ENCODE results near the gene VAV3. TPM values are rescaled to one million over a fixed set of nuclear protein-coding genes. Genes with fewer than 3 reads are reported as not detected.

Gene VAV3, protein sequence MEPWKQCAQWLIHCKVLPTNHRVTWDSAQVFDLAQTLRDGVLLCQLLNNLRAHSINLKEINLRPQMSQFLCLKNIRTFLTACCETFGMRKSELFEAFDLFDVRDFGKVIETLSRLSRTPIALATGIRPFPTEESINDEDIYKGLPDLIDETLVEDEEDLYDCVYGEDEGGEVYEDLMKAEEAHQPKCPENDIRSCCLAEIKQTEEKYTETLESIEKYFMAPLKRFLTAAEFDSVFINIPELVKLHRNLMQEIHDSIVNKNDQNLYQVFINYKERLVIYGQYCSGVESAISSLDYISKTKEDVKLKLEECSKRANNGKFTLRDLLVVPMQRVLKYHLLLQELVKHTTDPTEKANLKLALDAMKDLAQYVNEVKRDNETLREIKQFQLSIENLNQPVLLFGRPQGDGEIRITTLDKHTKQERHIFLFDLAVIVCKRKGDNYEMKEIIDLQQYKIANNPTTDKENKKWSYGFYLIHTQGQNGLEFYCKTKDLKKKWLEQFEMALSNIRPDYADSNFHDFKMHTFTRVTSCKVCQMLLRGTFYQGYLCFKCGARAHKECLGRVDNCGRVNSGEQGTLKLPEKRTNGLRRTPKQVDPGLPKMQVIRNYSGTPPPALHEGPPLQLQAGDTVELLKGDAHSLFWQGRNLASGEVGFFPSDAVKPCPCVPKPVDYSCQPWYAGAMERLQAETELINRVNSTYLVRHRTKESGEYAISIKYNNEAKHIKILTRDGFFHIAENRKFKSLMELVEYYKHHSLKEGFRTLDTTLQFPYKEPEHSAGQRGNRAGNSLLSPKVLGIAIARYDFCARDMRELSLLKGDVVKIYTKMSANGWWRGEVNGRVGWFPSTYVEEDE
- 2.6 and 2.9 TPM in 2 replicates for total RNA-seq
- long read RNA-seq = 0 reads

DNA sequence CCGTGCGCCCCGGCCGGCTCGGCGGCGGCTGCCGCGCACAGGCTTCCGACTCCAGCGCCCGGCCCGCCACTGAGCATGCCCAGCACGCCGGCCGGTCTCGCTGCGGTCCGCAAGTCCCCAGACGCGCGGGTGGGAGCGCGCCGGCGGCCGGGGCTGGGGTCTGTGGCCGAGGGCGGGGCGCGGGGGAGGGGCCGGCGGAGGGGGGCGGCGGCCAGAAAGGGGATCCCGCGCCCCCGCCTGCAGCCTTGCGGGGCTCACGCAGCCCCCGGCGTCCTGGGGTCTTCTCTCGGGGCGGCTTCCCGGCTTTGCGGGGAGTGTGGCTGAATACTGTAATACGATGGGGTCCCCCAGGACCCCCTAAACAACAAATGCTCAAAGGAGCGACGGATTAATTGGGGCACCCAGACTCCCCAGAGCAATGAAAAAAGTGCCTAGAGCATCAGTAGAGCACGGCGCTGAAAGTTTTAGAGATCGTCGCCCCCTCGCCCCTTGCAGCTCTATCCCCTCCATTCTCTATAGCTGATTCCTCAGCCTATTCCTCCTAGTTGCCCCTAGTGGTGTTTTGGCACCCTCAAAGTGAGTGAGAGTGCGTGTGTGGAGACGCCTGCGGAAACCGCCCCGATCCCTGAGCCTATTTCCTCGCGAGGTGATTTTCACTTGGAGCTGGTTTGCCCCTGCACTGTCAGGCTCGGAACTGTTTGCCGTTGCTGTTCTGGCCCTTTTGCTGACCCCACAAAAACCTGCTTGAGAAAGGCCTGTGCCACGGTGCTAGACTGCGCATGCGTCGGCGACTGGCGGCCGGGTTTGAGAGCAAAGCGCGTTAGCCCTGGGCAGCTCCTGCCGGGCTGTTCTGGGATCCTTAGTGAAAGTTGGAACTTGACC lies at the start of gene VAV3:
TSS of gene VAV3 (minus strand) at position 71 of the 882 bp plus-strand sequence. CDS start 311 bp downstream, outside the sequence.
- TF ChIP-seq, protein P1, sequence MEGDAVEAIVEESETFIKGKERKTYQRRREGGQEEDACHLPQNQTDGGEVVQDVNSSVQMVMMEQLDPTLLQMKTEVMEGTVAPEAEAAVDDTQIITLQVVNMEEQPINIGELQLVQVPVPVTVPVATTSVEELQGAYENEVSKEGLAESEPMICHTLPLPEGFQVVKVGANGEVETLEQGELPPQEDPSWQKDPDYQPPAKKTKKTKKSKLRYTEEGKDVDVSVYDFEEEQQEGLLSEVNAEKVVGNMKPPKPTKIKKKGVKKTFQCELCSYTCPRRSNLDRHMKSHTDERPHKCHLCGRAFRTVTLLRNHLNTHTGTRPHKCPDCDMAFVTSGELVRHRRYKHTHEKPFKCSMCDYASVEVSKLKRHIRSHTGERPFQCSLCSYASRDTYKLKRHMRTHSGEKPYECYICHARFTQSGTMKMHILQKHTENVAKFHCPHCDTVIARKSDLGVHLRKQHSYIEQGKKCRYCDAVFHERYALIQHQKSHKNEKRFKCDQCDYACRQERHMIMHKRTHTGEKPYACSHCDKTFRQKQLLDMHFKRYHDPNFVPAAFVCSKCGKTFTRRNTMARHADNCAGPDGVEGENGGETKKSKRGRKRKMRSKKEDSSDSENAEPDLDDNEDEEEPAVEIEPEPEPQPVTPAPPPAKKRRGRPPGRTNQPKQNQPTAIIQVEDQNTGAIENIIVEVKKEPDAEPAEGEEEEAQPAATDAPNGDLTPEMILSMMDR (conservative IDR thresholded peaks at IDR 0.05) = peak; percentile 51
- peak within 1 kb of the TSS; percentile 96 for H3K4me3 Mint-ChIP-seq
- peak within 1 kb of the TSS; percentile 92 for H3K27ac Mint-ChIP-seq (ENCODE audit: unreplicated experiment)
- H3K4me1 Mint-ChIP-seq = peaks cover 18% of the 10 kb centered on the region
- peaks cover 46% of the 10 kb centered on the region for H3K27me3 Mint-ChIP-seq (ENCODE audit: low read depth)
- peak; percentile 77 for DNase-seq (ENCODE audit: low read depth, low spot score)
- H3K36me3 Mint-ChIP-seq (ENCODE audit: low read depth) = no peaks in the 10 kb centered on the region
- no peaks in the 10 kb centered on the region for H3K9me3 Mint-ChIP-seq

DNA sequence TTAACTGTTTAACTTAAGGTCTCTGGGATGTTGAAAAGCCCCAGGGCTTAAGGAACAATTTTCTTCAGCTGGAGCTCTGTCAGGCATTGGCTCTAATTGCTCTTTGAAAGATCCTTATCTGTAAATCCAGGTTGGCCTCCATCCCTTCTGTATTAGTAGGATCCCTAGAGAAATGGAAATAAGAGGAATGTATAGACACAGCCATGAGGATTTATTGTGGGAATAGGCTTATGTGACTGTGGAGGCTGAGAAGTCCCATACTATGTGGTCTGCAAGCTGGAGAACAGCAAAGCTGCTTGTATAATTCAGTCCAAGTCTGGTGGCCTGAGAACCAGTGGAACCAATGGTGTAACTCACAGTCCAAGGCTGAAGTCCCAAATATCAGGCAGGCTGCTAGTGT lies 47.6 kb upstream of the VAV3 start:
- H3K36me3 Mint-ChIP-seq (ENCODE audit: low read depth) = no peaks in the 10 kb centered on the region
- TF ChIP-seq, protein P1 (conservative IDR thresholded peaks at IDR 0.05) = no peak
- no peaks in the 10 kb centered on the region for H3K27me3 Mint-ChIP-seq (ENCODE audit: low read depth)
- no peak overlapping the region for H3K4me3 Mint-ChIP-seq
- no peak overlapping the region for H3K27ac Mint-ChIP-seq (ENCODE audit: unreplicated experiment)
- H3K4me1 Mint-ChIP-seq = no peaks in the 10 kb centered on the region
- no peak for DNase-seq (ENCODE audit: low read depth, low spot score)
- no peaks in the 10 kb centered on the region for H3K9me3 Mint-ChIP-seq

DNA sequence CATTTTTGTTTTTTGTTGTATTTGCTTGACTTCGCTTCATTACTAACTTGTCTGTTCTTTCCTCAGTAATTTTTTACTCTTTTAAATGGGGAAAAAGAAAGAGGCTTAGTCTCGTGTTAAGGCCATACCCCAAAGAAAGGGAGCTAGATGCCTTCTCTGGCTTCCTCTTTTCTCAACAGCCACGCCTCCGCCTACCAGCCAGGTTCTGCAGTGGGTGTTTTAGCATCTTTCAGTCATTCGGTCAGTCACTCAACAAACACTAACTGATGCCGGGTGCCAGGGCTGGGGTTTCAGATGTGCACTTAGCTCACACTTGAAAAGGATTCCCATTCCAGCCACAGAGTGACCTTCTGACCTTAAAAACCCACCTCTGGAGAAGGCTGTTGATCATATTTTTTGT lies 46.3 kb upstream of the VAV3 start:
- Mint-ChIP-seq H3K36me3 (ENCODE audit: low read depth) (no peaks in the 10 kb centered on the region), H3K4me3 (no peak overlapping the region), H3K4me1 (no peaks in the 10 kb centered on the region), H3K27me3 (ENCODE audit: low read depth) (no peaks in the 10 kb centered on the region), H3K27ac (ENCODE audit: unreplicated experiment) (no peak overlapping the region), H3K9me3 (no peaks in the 10 kb centered on the region)
- DNase-seq (ENCODE audit: low read depth, low spot score) = no peak
- TF ChIP-seq, protein P1 (conservative IDR thresholded peaks at IDR 0.05) = no peak

DNA sequence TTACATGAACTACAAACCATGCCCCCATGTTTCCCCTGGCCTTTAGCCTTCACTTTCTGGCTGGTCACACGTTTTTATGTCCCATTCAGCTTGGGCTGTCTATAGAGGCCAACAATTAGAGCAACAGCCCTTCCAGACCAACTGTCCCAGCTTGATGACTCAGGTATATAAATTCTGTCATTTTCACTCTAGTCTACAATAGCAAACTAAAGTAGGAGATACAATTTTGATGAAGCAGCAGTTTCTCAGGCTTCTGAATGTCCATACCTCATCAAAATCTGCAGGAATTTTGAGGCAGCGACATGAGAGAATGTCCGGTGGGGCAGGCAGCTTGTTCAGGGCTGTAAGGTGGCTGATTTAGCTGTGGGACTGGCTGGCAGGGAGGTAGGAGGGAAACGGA lies 45.6 kb upstream of the VAV3 start:
- no peaks in the 10 kb centered on the region for H3K4me1 Mint-ChIP-seq
- no peaks in the 10 kb centered on the region for H3K27me3 Mint-ChIP-seq (ENCODE audit: low read depth)
- no peaks in the 10 kb centered on the region for H3K9me3 Mint-ChIP-seq
- H3K4me3 Mint-ChIP-seq = no peak overlapping the region
- no peak overlapping the region for H3K27ac Mint-ChIP-seq (ENCODE audit: unreplicated experiment)
- TF ChIP-seq, protein P1 (conservative IDR thresholded peaks at IDR 0.05) = no peak
- no peak for DNase-seq (ENCODE audit: low read depth, low spot score)
- no peaks in the 10 kb centered on the region for H3K36me3 Mint-ChIP-seq (ENCODE audit: low read depth)

DNA sequence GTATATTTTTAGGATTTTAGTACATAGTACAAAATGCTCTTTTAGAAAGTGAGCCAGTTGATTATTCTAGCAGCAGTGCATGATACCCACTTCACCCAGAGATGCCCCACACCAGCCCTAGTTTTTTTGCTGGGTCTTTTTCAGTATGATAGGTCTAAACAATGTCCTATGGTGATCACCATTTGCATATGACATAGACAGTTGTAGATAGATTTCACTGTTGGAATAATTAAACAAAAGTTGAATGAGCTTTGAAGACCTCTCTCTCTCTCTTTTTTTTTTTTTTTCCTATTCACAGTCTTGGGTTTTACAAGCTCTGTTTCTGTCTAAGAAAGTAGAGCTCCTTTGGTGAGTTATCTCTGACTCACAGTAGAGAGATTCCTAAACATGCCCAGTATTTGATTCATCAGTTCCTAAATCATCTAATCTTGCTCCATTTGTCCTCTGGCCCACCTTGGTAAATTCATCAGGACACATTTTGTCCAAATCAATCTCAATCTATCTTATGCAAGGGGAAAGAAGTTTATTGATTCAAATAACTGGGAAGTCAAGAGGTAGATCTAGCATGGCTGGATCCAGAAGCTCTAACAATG lies 44.7 kb upstream of the VAV3 start:
- Mint-ChIP-seq H3K4me1 (no peaks in the 10 kb centered on the region), H3K27ac (ENCODE audit: unreplicated experiment) (no peak overlapping the region), H3K27me3 (ENCODE audit: low read depth) (no peaks in the 10 kb centered on the region), H3K4me3 (no peak overlapping the region), H3K9me3 (no peaks in the 10 kb centered on the region), H3K36me3 (ENCODE audit: low read depth) (no peaks in the 10 kb centered on the region)
- TF ChIP-seq, protein P1 (conservative IDR thresholded peaks at IDR 0.05) = no peak
- no peak for DNase-seq (ENCODE audit: low read depth, low spot score)
